Skin epidermis (tissue), 12 donors: Measurements from ENCODE around the gene FSD1L.
"Not testable (repeated sequence)": the region's sequence is repeated elsewhere in the genome, so short reads cannot be mapped to it uniquely, and the experiment has no call there.

ENCODE experiments used
- H3K27ac ChIP-seq, 21 experiments: fragments of 200-600 bp; sonication (generic) in 11 of 21; one replicate each; pipeline ENCODE4 v1.5.0; 2020; ENCODE audit warnings: mild to moderate bottlenecking in 3 of 21, inconsistent platforms in 2 of 21, moderate library complexity in 2 of 21
- H3K4me3 ChIP-seq, 7 experiments: fragments of 200-600 bp; sonication (generic) in 2 of 7; one replicate each; pipeline ENCODE4 v1.5.0; 2020; ENCODE audit warnings: inconsistent platforms in 2 of 7, mild to moderate bottlenecking in 2 of 7, moderate library complexity in 1 of 7

FSD1L gene

GRCh38 chr9:105531530-105531929, 83.7 kb downstream of the FSD1L start:
- Histone ChIP-seq H3K4me3 (no peak overlapping the region), H3K27ac (no peak overlapping the region)

- H3K4me3 ChIP-seq = no peak overlapping the region
- H3K27ac ChIP-seq = no peak overlapping the region
These were observed 88.3 kb downstream of the FSD1L start for GRCh38 chr9:105535920-105536668.

- H3K4me3 ChIP-seq = no peak overlapping the region
- H3K27ac ChIP-seq = no peak overlapping the region
These were observed 91.6 kb downstream of the FSD1L start for GRCh38 chr9:105539452-105539851.

GRCh38 chr9:105541838-105542237, 94.0 kb downstream of the FSD1L start:
- no peak overlapping the region for H3K4me3 ChIP-seq
- no peak overlapping the region for H3K27ac ChIP-seq

- no peak overlapping the region for H3K4me3 ChIP-seq
- no peak overlapping the region for H3K27ac ChIP-seq
These were observed 106.2 kb downstream of the FSD1L start for GRCh38 chr9:105554042-105554441.

- H3K4me3 ChIP-seq = peak within 1 kb of the TSS; percentile 65 to 96 (median 76)
These were observed 110.2 kb downstream of the FSD1L start, which contains the start of gene FKTN for GRCh38 chr9:105557804-105558610. Gene FKTN, plus strand, starts transcription at chr9:105558131. Its CDS starts 16,902 bp downstream, at chr9:105575033.

GRCh38 chr9:105572455-105572854, 124.6 kb downstream of the FSD1L start:
- H3K4me3 ChIP-seq = no peak overlapping the region
- no peak overlapping the region for H3K27ac ChIP-seq

More at GRCh38 chr9:105557804-105558610, 110.2 kb downstream of the FSD1L start, which contains the start of gene FKTN:
- peak within 1 kb of the TSS in 19 of 21 experiments; percentile 29 to 83 (median 66) for H3K27ac ChIP-seq

GRCh38 chr9:105579952-105580351, 132.1 kb downstream of the FSD1L start:
- H3K4me3 ChIP-seq, H3K27ac ChIP-seq: not testable (repeated sequence)

GRCh38 chr9:105581550-105581949, 133.7 kb downstream of the FSD1L start:
- H3K27ac ChIP-seq, H3K4me3 ChIP-seq: not testable (repeated sequence)

- Histone ChIP-seq H3K27ac (no peak overlapping the region), H3K4me3 (no peak overlapping the region)
These were observed 145.3 kb downstream of the FSD1L start for GRCh38 chr9:105593145-105593544.
